HG03571 (cell line): ENCODE data around the gene TMEM30B.
"Not testable (repeated sequence)": the region's sequence is repeated elsewhere in the genome, so short reads cannot be mapped to it uniquely, and the experiment has no call there.

ENCODE experiments used
- ATAC-seq: cut with Tn5 transposase; IDR thresholded peaks from one replicate; pipeline ENCODE4 v1.9.1; 2021; ENCODE audit not compliant: unreplicated experiment

TMEM30B gene

GRCh38 chr14:61281186-61281947 lies at the start of gene TMEM30B:
Gene TMEM30B, minus strand, starts transcription at chr14:61281338. Its CDS starts 191 bp downstream, at chr14:61281147.
- ATAC-seq: no peak

DNA sequence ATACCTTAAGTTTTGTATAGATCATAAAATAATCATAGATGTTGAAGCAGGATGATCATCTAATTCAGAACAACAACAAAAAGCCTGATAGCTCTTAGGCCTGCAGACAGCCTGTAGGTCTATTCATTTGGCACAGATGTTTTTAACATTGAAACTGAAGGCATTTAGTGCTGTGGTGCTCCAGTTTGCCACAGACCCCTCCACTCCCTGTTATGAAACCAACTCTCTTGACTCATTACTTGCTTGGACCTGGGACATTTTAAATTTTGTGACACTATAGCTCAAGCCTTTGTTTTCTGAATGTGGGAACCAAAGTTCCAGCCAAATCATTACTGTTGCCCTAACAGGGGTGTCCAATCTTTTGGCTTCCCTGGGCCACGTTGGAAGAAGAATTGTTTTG lies 49.4 kb upstream of the TMEM30B start:
- no peak for ATAC-seq

- ATAC-seq: no peak
These were observed 48.4 kb upstream of the TMEM30B start for GRCh38 chr14:61329478-61330051.

DNA sequence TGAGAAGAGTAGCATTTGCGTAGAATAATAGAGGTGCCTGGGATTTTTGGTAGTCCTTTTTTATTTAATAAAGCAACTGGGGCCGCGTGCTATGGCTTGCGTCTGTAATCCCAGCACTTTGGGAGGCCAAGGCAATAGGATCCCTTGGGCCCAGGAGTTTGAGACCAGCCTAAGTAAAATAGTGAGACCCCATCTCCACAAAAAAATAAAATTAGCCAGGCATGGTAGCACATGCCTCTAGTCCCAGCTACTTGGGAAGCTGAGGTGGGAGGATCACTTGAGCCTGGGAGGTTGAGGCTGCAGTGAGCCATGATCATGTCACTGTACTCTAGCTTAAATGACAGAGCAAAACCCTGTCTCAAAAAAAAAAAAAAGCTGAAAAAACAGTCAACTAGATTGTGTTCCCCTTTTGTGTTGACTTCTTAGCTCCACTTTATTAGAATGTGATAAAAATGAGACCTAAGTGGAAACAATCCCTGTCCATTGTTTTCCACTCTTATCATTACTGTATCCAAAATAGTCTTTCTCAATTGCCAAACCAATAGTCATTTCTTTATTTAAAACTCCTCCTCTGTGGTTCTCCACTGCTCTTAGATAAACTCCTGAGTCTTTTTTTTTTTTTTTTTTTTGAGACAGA lies 47.6 kb upstream of the TMEM30B start:
- ATAC-seq: no peak

GRCh38 chr14:61326847-61327246 lies 45.7 kb upstream of the TMEM30B start:
- no peak for ATAC-seq

DNA sequence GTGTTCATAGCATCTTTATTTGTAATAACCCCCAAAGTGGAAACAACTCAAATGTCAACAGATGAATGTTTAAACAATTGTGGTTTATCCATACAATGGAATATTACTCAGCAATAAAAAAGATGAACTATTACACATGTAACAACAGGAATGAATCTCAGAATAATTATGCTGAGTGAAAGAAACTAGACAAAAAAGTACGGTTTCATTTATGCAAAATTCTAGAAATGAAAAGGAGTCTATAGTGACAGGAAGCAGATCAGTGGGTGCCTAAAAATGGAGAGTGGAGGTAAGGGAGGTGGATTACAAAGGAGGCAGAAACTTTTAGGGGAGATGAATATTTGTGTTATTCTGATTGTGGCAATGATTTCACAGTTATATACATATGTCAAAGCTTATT lies 45.0 kb upstream of the TMEM30B start:
- ATAC-seq: no peak

- ATAC-seq: no peak
These were observed 44.0 kb upstream of the TMEM30B start for GRCh38 chr14:61325166-61325565.

- no peak for ATAC-seq
These were observed 42.8 kb upstream of the TMEM30B start for GRCh38 chr14:61323970-61324369.

DNA sequence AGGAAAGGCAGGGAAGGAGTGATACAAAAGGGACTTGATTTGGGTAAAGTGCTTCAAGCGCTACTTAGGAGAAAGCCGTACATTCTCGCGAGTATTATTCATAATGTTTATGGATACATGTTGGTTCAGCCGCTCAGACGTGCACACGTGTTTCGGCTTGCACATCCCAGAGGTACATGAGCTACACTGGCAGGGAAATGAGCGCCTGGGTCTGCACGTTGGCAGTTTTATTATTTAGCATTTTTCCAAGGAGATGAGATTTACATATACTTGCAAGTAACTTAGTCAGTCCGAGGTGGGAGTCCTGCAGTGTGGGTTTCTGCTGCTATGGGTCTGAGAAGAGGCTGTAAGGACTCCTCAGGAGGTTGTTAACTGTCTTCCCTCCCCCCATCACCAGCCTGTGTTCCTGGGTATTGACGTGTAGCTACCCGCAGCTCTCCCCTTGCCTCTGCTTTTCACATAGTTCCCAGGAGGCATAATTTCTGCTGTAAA lies 41.7 kb upstream of the TMEM30B start:
- no peak for ATAC-seq

DNA sequence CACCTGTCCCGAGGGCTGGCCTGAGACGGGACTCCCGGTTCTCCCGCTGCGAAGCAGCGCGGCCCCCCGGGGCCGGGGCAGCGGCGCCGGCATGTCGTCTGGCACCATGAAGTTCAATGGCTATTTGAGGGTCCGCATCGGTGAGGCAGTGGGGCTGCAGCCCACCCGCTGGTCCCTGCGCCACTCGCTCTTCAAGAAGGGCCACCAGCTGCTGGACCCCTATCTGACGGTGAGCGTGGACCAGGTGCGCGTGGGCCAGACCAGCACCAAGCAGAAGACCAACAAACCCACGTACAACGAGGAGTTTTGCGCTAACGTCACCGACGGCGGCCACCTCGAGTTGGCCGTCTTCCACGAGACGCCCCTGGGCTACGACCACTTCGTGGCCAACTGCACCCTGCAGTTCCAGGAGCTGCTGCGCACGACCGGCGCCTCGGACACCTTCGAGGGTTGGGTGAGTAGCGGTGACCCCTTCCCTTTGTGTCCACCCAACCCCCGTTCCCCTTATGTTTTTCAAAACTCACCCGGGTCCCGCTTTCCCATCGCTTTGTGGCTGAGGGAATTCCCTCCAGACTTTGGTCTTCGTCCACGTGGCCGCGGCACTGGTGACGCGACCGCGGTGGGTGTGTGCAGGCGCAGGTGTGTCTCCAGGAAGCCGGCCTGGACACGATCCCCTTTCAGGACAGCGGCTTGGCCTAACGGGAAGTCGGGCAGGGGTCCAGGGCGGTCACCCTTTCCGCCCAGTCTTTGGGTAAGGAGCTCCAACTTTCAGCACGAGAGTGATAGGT lies 41.1 kb upstream of the TMEM30B start:
- no peak for ATAC-seq

GRCh38 chr14:61321385-61322010 lies 40.4 kb upstream of the TMEM30B start, which contains the start of gene PRKCH:
Gene PRKCH, plus strand, starts transcription at chr14:61321579. Its CDS starts 523 bp downstream, at chr14:61322102.
- no peak for ATAC-seq

- no peak for ATAC-seq
These were observed 39.8 kb upstream of the TMEM30B start for GRCh38 chr14:61320806-61321384.

DNA sequence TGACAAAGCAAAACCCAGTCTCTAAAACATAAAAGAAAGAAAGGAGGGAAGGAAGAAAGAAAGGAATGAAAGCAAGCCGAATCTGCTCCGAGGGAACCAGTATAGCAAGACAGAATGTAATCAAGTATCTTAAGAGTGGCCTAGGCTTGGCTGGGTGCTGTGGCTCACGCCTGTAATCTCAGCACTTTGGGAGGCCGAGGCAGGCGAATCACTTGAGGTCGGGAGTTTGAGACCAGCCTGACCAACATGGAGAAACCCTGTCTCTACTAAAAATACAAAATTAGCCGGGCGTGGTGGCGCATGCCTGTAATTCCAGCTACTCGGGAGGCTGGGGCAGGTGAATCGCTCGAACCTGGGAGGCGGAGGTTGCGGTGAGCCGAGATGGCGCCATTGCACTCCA lies 39.0 kb upstream of the TMEM30B start:
- not testable (repeated sequence) for ATAC-seq

- ATAC-seq: no peak
These were observed 38.6 kb upstream of the TMEM30B start for GRCh38 chr14:61319706-61320105.

DNA sequence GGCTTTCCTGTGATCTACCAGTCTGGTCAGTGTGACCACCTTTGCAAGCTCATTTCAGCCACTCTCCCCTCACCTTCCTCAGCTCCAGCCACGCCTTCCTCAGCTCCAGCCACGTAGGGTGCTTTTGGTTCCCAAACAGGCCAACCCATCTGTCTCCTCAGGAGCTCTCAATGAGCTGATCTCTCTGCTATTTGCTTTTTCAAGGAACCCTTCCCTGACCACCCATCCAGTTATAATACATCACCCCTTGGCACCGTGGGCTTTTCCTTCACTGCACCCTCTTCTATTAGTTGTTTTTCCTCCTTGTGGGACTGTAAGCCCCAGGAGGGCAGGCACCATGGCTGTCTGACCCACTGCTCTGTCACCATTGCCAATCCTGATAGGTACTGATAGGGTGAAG lies 37.9 kb upstream of the TMEM30B start:
- no peak for ATAC-seq

GRCh38 chr14:61315313-61315712 lies 34.2 kb upstream of the TMEM30B start:
- ATAC-seq: no peak

DNA sequence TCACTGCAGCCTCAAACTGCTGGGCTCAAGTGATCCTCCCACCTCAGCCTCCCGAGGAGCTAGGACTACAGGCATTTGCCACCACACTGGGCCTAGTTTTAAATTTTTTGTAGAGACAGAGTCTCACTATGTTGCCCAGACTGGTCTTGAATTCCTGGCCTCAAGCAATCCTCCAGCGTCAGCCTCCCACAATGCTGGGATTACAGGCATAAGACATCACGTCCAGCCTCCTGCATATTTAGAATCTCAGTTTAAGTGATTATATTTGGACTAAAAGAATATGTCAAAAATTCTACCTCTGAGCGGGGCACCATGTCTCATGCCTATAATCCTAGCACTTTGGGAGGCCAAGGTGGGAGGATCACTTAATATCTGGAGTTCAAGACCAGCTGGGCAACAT lies 27.6 kb upstream of the TMEM30B start:
- ATAC-seq: not testable (repeated sequence)

DNA sequence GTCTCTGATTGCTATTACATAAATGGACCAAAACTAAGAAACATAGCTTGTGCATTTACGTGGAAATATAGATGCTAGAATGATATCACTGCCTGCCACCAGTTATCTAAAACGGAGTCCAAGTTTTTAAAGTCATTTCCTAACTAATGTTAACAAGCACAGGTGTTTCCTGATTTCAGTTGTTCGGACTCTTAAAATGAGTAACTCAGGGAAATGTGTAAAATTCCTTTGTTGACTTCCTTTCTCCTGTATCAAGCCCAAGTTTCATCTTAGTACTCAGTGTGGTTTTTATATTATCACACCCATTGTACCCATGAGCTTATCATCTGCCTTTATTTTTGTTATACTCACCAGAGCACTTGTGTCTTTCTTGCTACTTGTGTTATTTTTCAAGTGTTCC lies 27.1 kb upstream of the TMEM30B start:
- ATAC-seq: no peak

DNA sequence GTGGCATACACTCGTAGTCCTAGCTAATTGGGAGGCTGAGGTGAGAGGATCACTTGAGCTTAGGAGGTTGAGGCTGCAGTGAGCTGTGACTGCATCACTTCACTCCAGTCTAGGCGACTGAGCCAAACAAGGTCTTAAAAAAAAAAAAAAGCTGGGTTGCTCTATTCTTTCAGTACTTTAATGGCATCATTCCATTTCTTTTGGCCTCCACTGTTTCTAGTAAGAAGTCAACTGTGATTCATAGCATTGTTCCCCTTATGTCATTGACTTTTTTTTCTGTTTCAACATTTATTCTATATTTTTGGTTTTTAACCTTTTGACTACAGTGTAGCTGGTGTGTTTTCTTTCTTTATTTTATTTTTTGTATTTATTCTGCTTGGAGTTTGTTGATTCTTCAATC lies 23.6 kb upstream of the TMEM30B start:
- ATAC-seq: no peak

DNA sequence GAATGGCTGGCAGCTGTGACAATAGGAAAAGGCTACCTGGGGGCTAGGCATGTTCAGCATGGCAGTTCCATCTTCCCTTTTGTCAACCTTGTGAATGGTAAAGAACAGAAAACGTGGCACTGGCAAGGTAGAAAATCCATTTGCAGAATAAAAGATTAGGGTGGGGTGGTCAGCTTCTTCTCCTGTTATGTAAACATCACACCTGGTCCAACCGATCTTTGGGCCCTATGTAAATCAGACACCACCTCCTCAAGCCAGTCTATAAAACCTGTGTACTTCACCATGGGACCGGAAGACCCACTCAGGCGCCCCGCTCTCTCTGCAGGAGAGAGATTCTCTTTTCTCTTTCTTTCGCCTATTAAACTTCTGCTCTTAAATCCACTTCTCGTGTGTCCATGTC lies 19.6 kb upstream of the TMEM30B start:
- ATAC-seq: no peak
